NOMO-1 treated with DMSO at 0.1 percent for 48 hours (cell line): ENCODE results near the gene PTGES3.

Experiments
- DNase-seq: peaks from one replicate; lab custom pipeline; 2025; ENCODE audit not compliant: unreplicated experiment; lab: John Stamatoyannopoulos, UW

Gene PTGES3

DNA sequence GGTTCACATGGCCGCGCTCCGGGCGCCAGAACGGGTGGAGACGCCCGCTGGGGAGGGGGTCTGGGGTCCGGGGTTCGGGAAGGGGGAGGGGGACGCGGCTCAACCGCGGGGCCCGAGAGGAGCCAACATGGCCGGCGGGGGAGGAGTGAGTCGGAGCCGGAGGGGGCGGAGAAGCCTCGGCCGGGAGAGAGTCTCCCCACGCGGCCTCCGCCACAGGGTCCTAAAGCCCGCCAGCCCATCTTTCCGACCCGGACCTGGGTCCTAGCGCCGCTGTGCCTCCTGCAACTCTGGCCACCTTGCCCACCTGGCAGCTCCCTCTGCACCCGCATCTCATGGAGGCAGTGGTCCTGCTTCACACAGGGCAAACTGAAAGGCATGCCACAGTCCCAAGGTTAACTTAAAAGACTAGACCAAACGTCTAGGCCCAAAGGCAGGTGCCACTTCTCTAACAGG, 57.9 kb downstream of the PTGES3 start, which contains the start of gene BAZ2A:
Gene BAZ2A, minus strand, starts transcription at position 147 of the 453 bp plus-strand sequence. CDS start 12,796 bp downstream, outside the sequence.
- DNase-seq, result peak; percentile 76

GRCh38 chr12:56629459-56630179, 58.5 kb downstream of the PTGES3 start:
- no peak for DNase-seq

DNA sequence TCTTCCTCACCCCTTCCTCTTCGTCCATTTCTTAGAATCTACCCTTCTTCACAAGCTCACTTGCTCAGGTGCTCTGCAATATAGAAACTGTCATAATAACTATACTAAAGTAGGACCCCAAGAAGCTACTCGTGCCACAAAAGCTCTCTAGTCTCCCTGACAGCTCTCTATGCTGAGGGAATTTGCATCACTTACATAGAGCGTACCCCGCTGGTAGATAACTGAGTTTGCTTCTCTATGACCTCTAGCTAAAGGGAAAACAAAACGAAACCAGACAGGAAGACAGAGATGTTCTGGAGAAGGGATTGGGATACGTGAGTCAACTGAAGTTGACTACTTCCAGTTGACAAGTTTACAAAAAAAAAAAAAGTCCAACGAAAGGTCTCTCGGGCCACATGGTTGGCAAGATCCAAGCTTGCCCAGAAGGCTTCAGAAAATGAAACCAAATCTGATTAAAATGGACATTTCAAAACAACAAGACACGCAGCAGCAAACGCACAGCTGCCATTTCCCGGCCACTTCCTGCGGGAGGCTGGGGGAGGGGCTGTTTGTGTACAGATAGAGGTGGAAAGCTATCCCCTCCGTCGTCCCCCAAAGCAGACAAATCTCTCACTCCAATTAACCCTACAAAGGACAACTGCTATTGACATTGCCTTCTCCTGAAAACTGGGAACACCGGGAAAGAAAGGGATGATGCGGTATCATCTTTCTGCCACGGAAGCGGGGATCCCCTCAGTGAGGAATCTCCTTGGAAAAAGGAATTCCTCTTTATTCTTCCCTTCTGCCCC, 59.2 kb downstream of the PTGES3 start:
- DNase-seq, result peak; percentile 53

DNA sequence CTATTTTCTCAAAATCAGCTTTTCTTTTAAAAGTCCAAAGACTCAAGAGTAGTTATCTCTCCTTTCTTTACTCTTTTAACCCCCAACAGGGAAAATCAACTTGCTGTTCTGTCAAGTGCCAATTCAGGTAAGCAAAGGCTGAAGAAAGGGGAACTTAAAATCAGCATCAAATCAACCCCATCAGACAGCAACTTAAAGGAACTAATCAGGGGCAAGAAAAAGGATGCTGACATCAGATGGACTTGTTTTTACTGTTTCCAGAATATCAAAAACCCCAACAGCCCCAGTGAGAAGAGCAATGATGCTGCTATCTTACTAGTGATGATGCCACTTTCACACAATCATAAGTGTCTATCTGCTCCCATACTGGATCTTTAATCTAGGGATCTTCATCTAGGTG, 61.4 kb downstream of the PTGES3 start:
- peak; percentile 11 for DNase-seq

DNA sequence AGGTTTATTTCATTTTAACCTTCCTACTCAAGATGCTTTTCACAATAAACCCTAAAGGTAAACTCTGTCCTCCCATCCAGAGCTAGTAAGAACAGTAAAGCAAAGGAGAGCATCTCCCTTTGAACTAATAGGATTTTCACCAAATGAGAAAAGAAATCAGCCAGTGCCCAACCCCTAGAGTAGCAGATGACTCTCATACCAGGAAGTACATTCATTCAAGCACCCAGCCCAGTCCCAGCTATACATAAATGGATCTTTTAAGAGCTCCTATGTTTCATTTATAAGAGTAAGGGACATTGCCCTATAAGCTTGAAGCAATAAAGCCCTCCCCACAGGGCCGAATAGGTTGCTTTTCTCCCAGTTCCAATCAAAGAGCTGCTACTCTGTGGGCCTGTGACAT, 65.5 kb downstream of the PTGES3 start:
- no peak for DNase-seq

DNA sequence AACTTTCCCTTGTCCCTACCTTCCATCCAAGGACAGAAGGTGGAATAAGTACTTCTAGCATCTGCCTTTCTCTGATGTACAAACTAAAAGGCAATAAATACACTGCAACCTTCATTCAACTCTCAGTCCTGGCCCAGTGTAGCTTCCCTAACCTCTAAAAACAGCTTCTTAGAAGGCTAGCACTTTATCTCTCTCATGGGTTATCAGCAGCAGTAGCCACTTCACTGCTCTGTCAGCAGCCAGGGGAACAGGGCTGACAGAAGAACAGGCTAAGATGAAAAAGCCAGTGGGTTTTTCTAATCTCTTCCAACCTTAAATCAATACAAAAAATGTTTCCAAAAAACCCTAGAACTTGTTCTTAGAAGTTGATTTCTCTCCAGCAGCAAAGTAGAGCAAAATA, 71.2 kb downstream of the PTGES3 start:
- DNase-seq, result no peak

DNA sequence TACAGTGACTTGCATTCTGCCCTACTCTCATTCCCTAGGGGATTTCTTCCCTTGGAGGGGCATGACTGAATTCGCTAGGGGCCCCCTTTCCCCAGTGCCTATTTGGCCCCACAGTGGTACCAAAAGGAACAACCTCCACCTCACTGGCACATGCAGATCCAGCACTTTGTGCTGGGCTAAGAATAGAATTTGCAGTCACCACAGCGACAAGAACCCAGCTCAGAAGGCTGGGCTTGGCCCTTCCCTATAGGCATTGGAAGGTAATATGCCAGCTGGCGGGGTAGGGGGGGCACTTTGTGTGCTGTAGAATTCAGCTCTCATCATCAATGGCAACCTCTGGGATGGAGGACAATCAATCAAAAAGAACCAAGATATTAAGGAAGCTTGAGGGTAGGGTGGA, 71.8 kb downstream of the PTGES3 start:
- DNase-seq, result no peak

DNA sequence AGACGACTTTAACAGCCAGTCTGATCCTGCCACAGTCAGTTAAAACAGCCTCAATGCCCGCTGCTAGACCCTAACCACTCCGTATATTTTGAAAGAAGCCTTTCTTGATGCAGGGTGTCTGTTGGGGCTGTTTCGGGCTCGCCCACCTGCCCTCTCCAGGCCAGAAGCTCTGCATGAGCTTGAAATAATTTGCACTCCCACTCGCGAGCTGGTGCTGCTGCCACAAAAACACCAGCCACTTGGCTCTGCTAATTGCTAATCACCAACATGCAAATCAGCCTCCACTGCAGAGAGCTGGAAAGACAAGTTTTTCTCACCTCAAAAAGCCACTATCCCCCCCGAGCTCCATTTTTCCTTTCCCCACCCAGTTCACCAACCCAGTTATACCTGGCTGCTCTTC, 73.5 kb downstream of the PTGES3 start:
- DNase-seq, result no peak
